Measurements from ENCODE around the gene EHMT2. TPM values are rescaled to one million over a fixed set of nuclear protein-coding genes. Genes with fewer than 3 reads are reported as not detected.

The EHMT2 gene
- total and polyA plus RNA-seq, 2 of the 13 experiments (the other 11 are each of a cell fraction or from before 2014, with no cell fraction given), result 55.2 to 69.2 TPM

- no peak; the same call in 1 of the 2 replicates for TF ChIP-seq ZNF784 (CRISPR knock-in tag; IDR thresholded peaks at IDR 0.05; ENCODE audit: borderline replicate concordance)
- TF ChIP-seq MED8 (CRISPR knock-in tag; IDR thresholded peaks at IDR 0.05; ENCODE audit: insufficient replicate concordance), result peak; percentile 59
- no peak for TF ChIP-seq HNRNPK (IDR thresholded peaks at IDR 0.05; ENCODE audit: low read depth, low read length, poor library complexity, severe bottlenecking)
- no peak for TF ChIP-seq U2AF1 (optimal IDR thresholded peaks at IDR 0.05; ENCODE audit: low read depth, low read length)
- TF ChIP-seq ZNF20 (CRISPR knock-in tag; IDR thresholded peaks at IDR 0.05), result no peak
- TF ChIP-seq FOXC1 (CRISPR knock-in tag; IDR thresholded peaks at IDR 0.05; ENCODE audit: borderline replicate concordance), result peak; percentile 67; the same call in 1 of the 2 replicates
- no peak for TF ChIP-seq E2F5 (CRISPR knock-in tag; conservative IDR thresholded peaks at IDR 0.05)
- no peak for TF ChIP-seq MAFG (CRISPR knock-in tag; IDR thresholded peaks at IDR 0.05)
- no peak for TF ChIP-seq KIAA2018 (CRISPR knock-in tag; IDR thresholded peaks at IDR 0.05; ENCODE audit: borderline replicate concordance)
- TF ChIP-seq IKZF1 (IDR thresholded peaks at IDR 0.05), result no peak
- no peak for TF ChIP-seq SMARCE1 (IDR thresholded peaks at IDR 0.05; ENCODE audit: borderline replicate concordance)
- TF ChIP-seq XBP1 (CRISPR knock-in tag; IDR thresholded peaks at IDR 0.05), result no peak
- TF ChIP-seq ONECUT2 (CRISPR knock-in tag; IDR thresholded peaks at IDR 0.05), result peak; percentile 86
- TF ChIP-seq NFATC3 (CRISPR knock-in tag; IDR thresholded peaks at IDR 0.05), result no peak
- no peak; the same call in 1 of the 2 replicates for TF ChIP-seq AFF4 (CRISPR knock-in tag; IDR thresholded peaks at IDR 0.05)
- peak; percentile 93 for TF ChIP-seq SP5 (CRISPR knock-in tag; IDR thresholded peaks at IDR 0.05; ENCODE audit: borderline replicate concordance, low read depth)
Observed at GRCh38 chr6:31927242-31927862, 29.9 kb upstream of the EHMT2 start, which contains the start of gene C2 (continued).

Data from HepG2 (cell line).